ENCODE data around the gene SNRK. TPM values are rescaled to one million over a fixed set of nuclear protein-coding genes. Genes with fewer than 3 reads are reported as not detected.

Gene SNRK
- total and polyA plus RNA-seq, 2 experiments from 2014 or later, result 5.5 to 18.8 TPM

DNA sequence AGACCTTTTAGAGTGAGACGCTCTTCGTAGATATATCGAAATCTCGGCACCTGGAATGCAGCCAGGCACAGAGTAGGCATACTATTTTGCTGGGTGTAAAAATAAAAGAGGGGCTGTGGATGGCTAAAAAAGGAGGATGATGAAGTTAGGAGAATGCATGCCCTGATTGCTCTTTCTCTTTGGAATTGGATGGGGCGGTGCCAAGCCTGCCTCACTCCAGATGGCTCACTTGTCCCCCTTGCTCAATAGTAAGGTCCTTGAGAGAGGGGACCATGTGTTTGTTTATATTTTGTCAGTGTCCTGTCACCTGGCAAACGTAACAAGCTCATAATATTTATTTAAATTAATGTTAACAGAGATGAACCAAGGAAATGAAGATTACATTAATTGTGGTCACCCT is 33.0 kb downstream of the SNRK start:
- no peaks in the 10 kb centered on the region for H3K27me3 ChIP-seq (ENCODE audit: insufficient read depth)
- Mint-ChIP-seq H3K27ac (no peak overlapping the region), H3K27me3 (ENCODE audit: insufficient read depth, low read depth, poor library complexity) (no peaks in the 10 kb centered on the region), H3K4me3 (no peak overlapping the region), H3K9me3 (no peaks in the 10 kb centered on the region), H3K36me3 (ENCODE audit: low read depth) (peaks cover 6% of the 10 kb centered on the region; the same call in 2 of the 3 replicates), H3K4me1 (peaks cover 33% of the 10 kb centered on the region)
- TF ChIP-seq EZH2phosphoT487 (IDR thresholded peaks at IDR 0.05; ENCODE audit: unreplicated experiment), result no peak
- no peak for TF ChIP-seq STAT1 (IDR thresholded peaks at IDR 0.05; ENCODE audit: unreplicated experiment)
- no peak for TF ChIP-seq ZNF462 (CRISPR knock-in tag; IDR thresholded peaks at IDR 0.05)
- no peak for TF ChIP-seq POLR2AphosphoS5 (IDR thresholded peaks at IDR 0.05; ENCODE audit: low read depth)
- TF ChIP-seq ZNF114 (CRISPR knock-in tag; IDR thresholded peaks at IDR 0.05), result no peak
- TF ChIP-seq, protein P1, sequence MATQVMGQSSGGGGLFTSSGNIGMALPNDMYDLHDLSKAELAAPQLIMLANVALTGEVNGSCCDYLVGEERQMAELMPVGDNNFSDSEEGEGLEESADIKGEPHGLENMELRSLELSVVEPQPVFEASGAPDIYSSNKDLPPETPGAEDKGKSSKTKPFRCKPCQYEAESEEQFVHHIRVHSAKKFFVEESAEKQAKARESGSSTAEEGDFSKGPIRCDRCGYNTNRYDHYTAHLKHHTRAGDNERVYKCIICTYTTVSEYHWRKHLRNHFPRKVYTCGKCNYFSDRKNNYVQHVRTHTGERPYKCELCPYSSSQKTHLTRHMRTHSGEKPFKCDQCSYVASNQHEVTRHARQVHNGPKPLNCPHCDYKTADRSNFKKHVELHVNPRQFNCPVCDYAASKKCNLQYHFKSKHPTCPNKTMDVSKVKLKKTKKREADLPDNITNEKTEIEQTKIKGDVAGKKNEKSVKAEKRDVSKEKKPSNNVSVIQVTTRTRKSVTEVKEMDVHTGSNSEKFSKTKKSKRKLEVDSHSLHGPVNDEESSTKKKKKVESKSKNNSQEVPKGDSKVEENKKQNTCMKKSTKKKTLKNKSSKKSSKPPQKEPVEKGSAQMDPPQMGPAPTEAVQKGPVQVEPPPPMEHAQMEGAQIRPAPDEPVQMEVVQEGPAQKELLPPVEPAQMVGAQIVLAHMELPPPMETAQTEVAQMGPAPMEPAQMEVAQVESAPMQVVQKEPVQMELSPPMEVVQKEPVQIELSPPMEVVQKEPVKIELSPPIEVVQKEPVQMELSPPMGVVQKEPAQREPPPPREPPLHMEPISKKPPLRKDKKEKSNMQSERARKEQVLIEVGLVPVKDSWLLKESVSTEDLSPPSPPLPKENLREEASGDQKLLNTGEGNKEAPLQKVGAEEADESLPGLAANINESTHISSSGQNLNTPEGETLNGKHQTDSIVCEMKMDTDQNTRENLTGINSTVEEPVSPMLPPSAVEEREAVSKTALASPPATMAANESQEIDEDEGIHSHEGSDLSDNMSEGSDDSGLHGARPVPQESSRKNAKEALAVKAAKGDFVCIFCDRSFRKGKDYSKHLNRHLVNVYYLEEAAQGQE (IDR thresholded peaks at IDR 0.05; ENCODE audit: unreplicated experiment), result no peak
- TF ChIP-seq EZH2 (IDR thresholded peaks at IDR 0.05; ENCODE audit: low read depth, unreplicated experiment), result no peak
- no peak for TF ChIP-seq JUNB (IDR thresholded peaks at IDR 0.05; ENCODE audit: unreplicated experiment)
- no peak for TF ChIP-seq ZNF331 (CRISPR knock-in tag; IDR thresholded peaks at IDR 0.05; ENCODE audit: low read depth)
- TF ChIP-seq CTCF (conservative IDR thresholded peaks at IDR 0.05; ENCODE audit: low read depth in 2 of 2), result no peak
- no peak for TF ChIP-seq CREB1 (CRISPR knock-in tag; IDR thresholded peaks at IDR 0.05; ENCODE audit: low read depth)
- TF ChIP-seq, protein P2, sequence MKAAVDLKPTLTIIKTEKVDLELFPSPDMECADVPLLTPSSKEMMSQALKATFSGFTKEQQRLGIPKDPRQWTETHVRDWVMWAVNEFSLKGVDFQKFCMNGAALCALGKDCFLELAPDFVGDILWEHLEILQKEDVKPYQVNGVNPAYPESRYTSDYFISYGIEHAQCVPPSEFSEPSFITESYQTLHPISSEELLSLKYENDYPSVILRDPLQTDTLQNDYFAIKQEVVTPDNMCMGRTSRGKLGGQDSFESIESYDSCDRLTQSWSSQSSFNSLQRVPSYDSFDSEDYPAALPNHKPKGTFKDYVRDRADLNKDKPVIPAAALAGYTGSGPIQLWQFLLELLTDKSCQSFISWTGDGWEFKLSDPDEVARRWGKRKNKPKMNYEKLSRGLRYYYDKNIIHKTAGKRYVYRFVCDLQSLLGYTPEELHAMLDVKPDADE (IDR thresholded peaks at IDR 0.05), result no peak
- no peak for TF ChIP-seq NANOG (IDR thresholded peaks at IDR 0.05; ENCODE audit: borderline replicate concordance)
- peaks cover 20% of the 10 kb centered on the region for H3K79me2 ChIP-seq (replicated peaks; ENCODE audit: insufficient read depth)
- H4K20me1 ChIP-seq (replicated peaks; ENCODE audit: insufficient read depth), result no peaks in the 10 kb centered on the region
- peaks cover 18% of the 10 kb centered on the region for H3K4me1 ChIP-seq (ENCODE audit: insufficient read depth)
- H3K4me3 ChIP-seq, result no peak overlapping the region
- H3K4me2 ChIP-seq, result no peak overlapping the region
- H3K36me3 ChIP-seq (ENCODE audit: insufficient read depth), result no peaks in the 10 kb centered on the region
- DNase-seq (ENCODE audit: low spot score) (no peak), ATAC-seq (no peak)
- no peaks in the 10 kb centered on the region for H3F3A ChIP-seq (replicated peaks; ENCODE audit: low read depth)
- no peak overlapping the region for H2AFZ ChIP-seq
- no peak overlapping the region for H3K27ac ChIP-seq (ENCODE audit: low read depth)
- H3K9me2 ChIP-seq (ENCODE audit: insufficient read depth), result no peaks in the 10 kb centered on the region

Data from GM23338 (cell line).